NOMO-1 (cell line): Measurements from ENCODE around the gene TNNC2.

Experiments used
- DNase-seq, 2 experiments: peaks; one replicate each; lab custom pipeline; 2025; ENCODE audit not compliant: unreplicated experiment in 2 of 2; lab: John Stamatoyannopoulos, UW

The TNNC2 gene

DNA sequence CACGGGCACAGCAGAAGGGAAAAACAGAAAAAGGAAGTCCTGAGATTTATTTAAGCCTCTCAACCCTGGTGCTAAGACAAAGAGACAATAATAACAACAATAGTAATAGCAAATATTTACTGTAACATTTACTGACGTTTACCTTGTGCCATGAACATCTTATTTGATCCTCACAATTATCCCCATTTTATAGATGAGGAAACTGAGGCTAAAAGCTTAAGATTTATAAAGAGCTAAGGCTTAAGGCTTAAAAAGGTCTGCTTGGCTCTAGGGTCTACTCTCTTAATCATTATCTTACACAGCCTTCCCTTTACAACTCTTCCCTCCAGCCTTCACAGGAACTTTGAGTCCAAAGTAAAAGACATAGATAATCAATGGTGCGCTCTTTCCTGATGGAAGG lies 38.8 kb downstream of the TNNC2 start:
- no peak for DNase-seq

DNA sequence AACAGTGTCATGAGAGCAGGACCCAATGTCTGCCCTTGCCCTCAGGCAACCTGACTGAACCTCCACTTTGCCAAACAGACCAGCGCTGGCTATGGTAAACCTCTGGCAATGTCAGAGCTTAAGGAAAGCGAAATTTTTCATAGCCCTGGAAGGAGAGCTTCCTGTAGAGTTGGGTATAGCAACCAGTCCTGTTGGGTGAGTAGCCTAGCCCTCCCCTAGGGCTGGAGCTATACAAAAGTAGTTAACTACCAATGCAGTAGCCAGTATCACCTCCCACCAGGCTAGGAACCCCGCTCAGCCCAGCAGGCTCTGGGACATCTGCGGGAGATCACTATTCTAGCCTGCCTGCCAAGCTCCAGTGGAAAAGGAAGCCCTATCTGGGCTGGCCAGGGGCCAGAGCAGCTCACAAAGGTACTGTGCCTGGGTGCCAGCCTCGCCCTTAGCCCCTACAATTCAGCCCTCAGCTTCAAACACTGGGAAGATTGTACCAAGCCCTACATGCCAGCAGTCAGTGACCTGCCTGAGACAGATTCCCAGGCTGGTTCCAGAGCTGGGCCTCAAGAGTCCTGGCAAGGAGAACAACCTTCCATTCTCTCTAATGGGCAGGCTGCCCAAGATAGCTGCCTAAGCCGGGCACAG lies 43.3 kb downstream of the TNNC2 start:
- no peak for DNase-seq

- DNase-seq: no peak
Measured at GRCh38 chr20:45782890-45783289, 44.2 kb downstream of the TNNC2 start.

GRCh38 chr20:45781391-45781931 lies 45.7 kb downstream of the TNNC2 start:
- DNase-seq: no peak

GRCh38 chr20:45780159-45780558 lies 47.0 kb downstream of the TNNC2 start:
- DNase-seq: no peak

GRCh38 chr20:45779011-45779915 lies 47.8 kb downstream of the TNNC2 start:
- peak; percentile 3 to 4 for DNase-seq

DNA sequence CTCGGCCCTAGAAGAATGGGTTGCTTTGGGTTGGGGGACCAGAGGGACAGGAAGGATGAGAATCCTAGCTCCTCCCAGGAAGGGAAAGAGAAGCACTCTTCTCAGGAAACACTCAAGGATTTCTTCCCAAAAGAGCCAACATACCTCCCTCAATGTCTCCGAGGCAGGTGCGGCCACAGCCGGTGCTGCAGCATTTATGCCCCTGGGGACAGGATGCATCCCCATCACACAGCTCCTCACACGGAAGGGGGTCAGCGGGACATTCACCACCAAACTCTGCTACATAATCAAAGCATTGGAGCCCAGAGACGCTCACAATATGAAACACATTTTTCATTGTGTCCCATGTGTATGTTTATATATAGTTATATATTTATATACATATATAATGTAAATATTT lies 50.2 kb downstream of the TNNC2 start:
- DNase-seq: no peak

GRCh38 chr20:45775411-45775810 lies 51.7 kb downstream of the TNNC2 start:
- DNase-seq: no peak

- DNase-seq: no peak
Measured at GRCh38 chr20:45774945-45775344, 52.2 kb downstream of the TNNC2 start.
